Naive thymus-derived CD4-positive, alpha-beta T cell (primary cell): Measurements from ENCODE around the gene CAPN10. TPM values are rescaled to one million over a fixed set of nuclear protein-coding genes. Genes with fewer than 3 reads are reported as not detected.

ENCODE experiments used
- ATAC-seq: fragments of 150-1000 bp; cut with Tn5 transposase; 2 replicates; pipeline ENCODE4 v1.10.0; 2021; ENCODE audit warnings: mild to moderate bottlenecking, moderate library complexity
- CTCF ChIA-PET: fragments of 350-600 bp; sonication (Branson Sonifier 250); formaldehyde crosslinking; loops from one replicate; lab custom pipeline; 2021; ENCODE audit warnings: antibody characterized with exemption; lab: Charles Lee
- POLR2A ChIA-PET: fragments of 350-600 bp; sonication (Branson Sonifier 250); formaldehyde crosslinking; loops from one replicate; lab custom pipeline; 2021; ENCODE audit warnings: antibody characterized with exemption, inconsistent platforms; lab: Charles Lee
- DNase-seq, 9 donors: peaks; one replicate each; pipeline versions ENCODE4 v3.0.0 to v3.0.0-alpha.2; 2020 to 2022; ENCODE audit warnings: mixed read lengths in 1 of 9
- H3K27ac ChIP-seq: one replicate; pipeline ENCODE4 v1.7.0; 2013; ENCODE audit warnings: mild to moderate bottlenecking, low read depth, low read length, moderate library complexity
- H3K27me3 ChIP-seq, 2 donors: one replicate each; pipeline ENCODE4 v1.7.0; 2013; ENCODE audit warnings: low read length in 2 of 2, mild to moderate bottlenecking in 2 of 2, moderate library complexity in 2 of 2; ENCODE audit not compliant: control insufficient read depth in 2 of 2, insufficient read depth in 2 of 2
- H3K36me3 ChIP-seq, 3 experiments: 1 replicate in 2 of 3; 2 replicates in 1 of 3; pipeline ENCODE4 v1.7.0; 2013; ENCODE audit warnings: low read length in 3 of 3, mild to moderate bottlenecking in 3 of 3, moderate library complexity in 1 of 3; ENCODE audit not compliant: insufficient read depth in 3 of 3, control insufficient read depth in 2 of 3
- H3K4me1 ChIP-seq, 2 donors: one replicate each; pipeline ENCODE4 v1.7.0; 2013; ENCODE audit warnings: low read length in 2 of 2, mild to moderate bottlenecking in 2 of 2, moderate library complexity in 1 of 2; ENCODE audit not compliant: control insufficient read depth in 2 of 2, insufficient read depth in 2 of 2
- H3K4me3 ChIP-seq: 2 replicates; pipeline ENCODE4 v1.7.0; 2013; ENCODE audit warnings: mild to moderate bottlenecking, low read length
- H3K9me3 ChIP-seq, 3 experiments: 1 replicate in 2 of 3; 2 replicates in 1 of 3; pipeline ENCODE4 v1.7.0; 2013; ENCODE audit warnings: low read length in 3 of 3; ENCODE audit not compliant: control insufficient read depth in 2 of 3
- H3K27ac Mint-ChIP-seq, 9 donors: one replicate each; pipeline ENCODE4 v1.8.0; 2020 to 2022; ENCODE audit warnings: mixed read lengths in 9 of 9, mild to moderate bottlenecking in 8 of 9, moderate library complexity in 5 of 9, inconsistent platforms in 2 of 9
- H3K27me3 Mint-ChIP-seq, 5 donors: one replicate each; pipeline ENCODE4 v1.8.0; 2021 to 2022; ENCODE audit warnings: mixed read lengths in 5 of 5, mild to moderate bottlenecking in 1 of 5
- H3K36me3 Mint-ChIP-seq, 5 donors: one replicate each; pipeline ENCODE4 v1.8.0; 2020 to 2022; ENCODE audit warnings: mixed read lengths in 5 of 5, mild to moderate bottlenecking in 3 of 5, inconsistent platforms in 1 of 5
- H3K4me1 Mint-ChIP-seq, 7 donors: one replicate each; pipeline ENCODE4 v1.8.0; 2020 to 2022; ENCODE audit warnings: mixed read lengths in 7 of 7, mild to moderate bottlenecking in 3 of 7, inconsistent platforms in 1 of 7
- H3K4me3 Mint-ChIP-seq, 10 donors: one replicate each; pipeline ENCODE4 v1.8.0; 2020 to 2022; ENCODE audit warnings: mild to moderate bottlenecking in 10 of 10, mixed read lengths in 10 of 10, moderate library complexity in 6 of 10, inconsistent platforms in 2 of 10
- H3K9me3 Mint-ChIP-seq, 11 donors: one replicate each; pipeline ENCODE4 v1.8.0; 2020 to 2022; ENCODE audit warnings: mixed read lengths in 11 of 11, mild to moderate bottlenecking in 4 of 11, inconsistent platforms in 1 of 11, moderate library complexity in 1 of 11
- intact Hi-C, 2 donors: fragments of 100-400 bp; cut with micrococcal nuclease; formaldehyde crosslinking; loops; one replicate each; pipeline ENCODE4 v1.15.1; 2023
- polyA plus RNA-seq, 2 donors: library from polyadenylated mRNA; unstranded; fragments of 300-500 nt; fragmentation: Illumina TruSeq; gene quantifications; one replicate each; pipeline ENCODE4 v1.2.3, GENCODE V29; 2021
- total RNA-seq, 6 experiments: library from RNA in 5 of 6; stranded (reverse) in 5 of 6; gene quantifications; 1 replicate in 5 of 6; 2 replicates in 1 of 6; pipeline ENCODE4 v1.2.3 and lab custom pipeline; 2021 to 2026

The CAPN10 gene
- total and polyA plus RNA-seq, 7 experiments from 2014 or later = 8.4 to 74.8 (median 54.9) TPM

GRCh38 chr2:240588669-240589068, 2.1 kb downstream of the CAPN10 start:
- DNase-seq = no peak
- intact Hi-C loops = loop anchor here in 1 of 2 donors (5.0 kb wide), 1 partner anchor 1049 kb away; the partner anchor contains the start of genes ATG4B and THAP4
- Mint-ChIP-seq H3K4me1 (peaks cover 25 to 50% (median 44%) of the 10 kb centered on the region in 7 donors), H3K36me3 (peaks cover 0 to 16% (median 0%) of the 10 kb centered on the region in 5 donors), H3K9me3 (peaks cover 0 to 2% (median 0%) of the 10 kb centered on the region in 11 donors), H3K27ac (peak overlapping the region in 6 of 9 donors; percentile 8 to 76 (median 49)), H3K4me3 (peak overlapping the region; percentile 36 to 96 (median 93)), H3K27me3 (no peaks in the 10 kb centered on the region)
- Histone ChIP-seq H3K4me1 (peaks cover 30 to 33% of the 10 kb centered on the region in 2 donors), H3K4me3 (no peak overlapping the region), H3K27ac (no peak overlapping the region), H3K36me3 (peaks cover 0 to 47% (median 0%) of the 10 kb centered on the region in 3 experiments), H3K9me3 (no peaks in the 10 kb centered on the region), H3K27me3 (no peaks in the 10 kb centered on the region)
- ATAC-seq = no peak
- POLR2A ChIA-PET = interaction anchor here (0.6 to 11.2 kb wide), 4 partner anchors 9 to 1003 kb away, joined by 3 to 264 read pairs (median 5); partner anchors contain the start of genes ANKMY1, DUSP28 and RNPEPL1
- CTCF ChIA-PET = interaction anchor here (1.7 to 7.8 kb wide), 3 partner anchors 24 to 74 kb away, joined by 6 to 61 read pairs (median 6); no protein-coding TSS in a partner anchor

- Histone ChIP-seq H3K27me3 (no peaks in the 10 kb centered on the region), H3K36me3 (peaks cover 0 to 55% (median 0%) of the 10 kb centered on the region in 3 experiments), H3K27ac (no peak overlapping the region), H3K4me1 (peaks cover 30 to 32% of the 10 kb centered on the region in 2 donors), H3K9me3 (no peaks in the 10 kb centered on the region), H3K4me3 (no peak overlapping the region)
- POLR2A ChIA-PET = interaction anchor here (1.4 to 11.2 kb wide), 2 partner anchors 21 to 27 kb away, joined by 6 to 264 read pairs; partner anchors contain the start of genes ANKMY1, DUSP28 and RNPEPL1
- CTCF ChIA-PET = interaction anchor here (1.7 to 7.8 kb wide), 3 partner anchors 25 to 75 kb away, joined by 6 to 61 read pairs (median 6); no protein-coding TSS in a partner anchor
- no peak for DNase-seq
- no peaks in the 10 kb centered on the region for H3K27me3 Mint-ChIP-seq
- intact Hi-C loops = loop anchor here in 1 of 2 donors (5.0 kb wide), 1 partner anchor 1048 kb away; the partner anchor contains the start of genes ATG4B and THAP4
- peaks cover 0 to 16% (median 0%) of the 10 kb centered on the region in 5 donors for H3K36me3 Mint-ChIP-seq
- peaks cover 23 to 46% (median 39%) of the 10 kb centered on the region in 7 donors for H3K4me1 Mint-ChIP-seq
- H3K27ac Mint-ChIP-seq = peak overlapping the region in 2 of 9 donors; percentile 8 to 19
- peak overlapping the region in 2 of 10 donors; percentile 12 to 96 for H3K4me3 Mint-ChIP-seq
- ATAC-seq = no peak
- H3K9me3 Mint-ChIP-seq = peaks cover 0 to 2% (median 0%) of the 10 kb centered on the region in 11 donors
These were observed 2.8 kb downstream of the CAPN10 start for GRCh38 chr2:240589375-240589774.

GRCh38 chr2:240589850-240590525, 3.5 kb downstream of the CAPN10 start:
- DNase-seq = no peak
- POLR2A ChIA-PET = interaction anchor here (11.2 kb wide), 1 partner anchor 27 kb away, joined by 264 read pairs; the partner anchor contains the start of genes ANKMY1 and DUSP28
- H3K36me3 ChIP-seq = peaks cover 0 to 61% (median 0%) of the 10 kb centered on the region in 3 experiments

GRCh38 chr2:240590681-240591111, 4.2 kb downstream of the CAPN10 start:
- Mint-ChIP-seq H3K4me1 (peaks cover 18 to 33% (median 31%) of the 10 kb centered on the region in 7 donors), H3K27ac (no peak overlapping the region), H3K4me3 (no peak overlapping the region), H3K9me3 (peaks cover 0 to 2% (median 0%) of the 10 kb centered on the region in 11 donors), H3K27me3 (no peaks in the 10 kb centered on the region), H3K36me3 (peaks cover 0 to 16% (median 0%) of the 10 kb centered on the region in 5 donors)
- Histone ChIP-seq H3K9me3 (no peaks in the 10 kb centered on the region), H3K36me3 (peaks cover 0 to 68% (median 0%) of the 10 kb centered on the region in 3 experiments), H3K27me3 (no peaks in the 10 kb centered on the region), H3K4me1 (peaks cover 18 to 19% of the 10 kb centered on the region in 2 donors), H3K27ac (no peak overlapping the region), H3K4me3 (no peak overlapping the region)
- ChIA-PET POLR2A (interaction anchor here (0.7 kb wide), 1 partner anchor 37 kb away, joined by 3 read pairs; no protein-coding TSS in a partner anchor), CTCF (interaction anchor here (1.0 kb wide), 1 partner anchor 14 kb away, joined by 3 read pairs; no protein-coding TSS in a partner anchor)
- intact Hi-C loops = loop anchor here in 1 of 2 donors (10.0 kb wide), 1 partner anchor 114 kb away; no protein-coding TSS in a partner anchor
- peak in 1 of 9 donors; percentile 5 for DNase-seq
- no peak for ATAC-seq

More at GRCh38 chr2:240589850-240590525, 3.5 kb downstream of the CAPN10 start:
- no peaks in the 10 kb centered on the region for H3K9me3 ChIP-seq
- Mint-ChIP-seq H3K9me3 (peaks cover 0 to 2% (median 0%) of the 10 kb centered on the region in 11 donors), H3K4me3 (peak overlapping the region in 1 of 10 donors; percentile 7), H3K36me3 (peaks cover 0 to 16% (median 0%) of the 10 kb centered on the region in 5 donors), H3K27ac (no peak overlapping the region), H3K4me1 (peaks cover 18 to 39% (median 33%) of the 10 kb centered on the region in 7 donors), H3K27me3 (no peaks in the 10 kb centered on the region)
- intact Hi-C loops = loop anchor here (5.0 to 10.0 kb wide), 2 partner anchors 115 to 1047 kb away; partner anchors contain the start of genes ATG4B (in 1 of the 2) and THAP4 (in 1 of the 2)
- no peak overlapping the region for H3K27ac ChIP-seq
- no peak for ATAC-seq
- CTCF ChIA-PET = interaction anchor here (1.0 to 7.8 kb wide), 4 partner anchors 13 to 76 kb away, joined by 3 to 61 read pairs (median 6); no protein-coding TSS in a partner anchor
- H3K4me3 ChIP-seq = no peak overlapping the region
- H3K4me1 ChIP-seq = peaks cover 26% of the 10 kb centered on the region in 2 donors
- no peaks in the 10 kb centered on the region for H3K27me3 ChIP-seq

- Mint-ChIP-seq H3K27ac (no peak overlapping the region), H3K27me3 (no peaks in the 10 kb centered on the region), H3K4me3 (no peak overlapping the region), H3K36me3 (peaks cover 0 to 16% (median 0%) of the 10 kb centered on the region in 5 donors), H3K9me3 (peaks cover 0 to 2% (median 0%) of the 10 kb centered on the region in 11 donors), H3K4me1 (peaks cover 18 to 29% (median 26%) of the 10 kb centered on the region in 7 donors)
- Histone ChIP-seq H3K27me3 (no peaks in the 10 kb centered on the region), H3K27ac (no peak overlapping the region), H3K36me3 (peaks cover 0 to 72% (median 0%) of the 10 kb centered on the region in 3 experiments), H3K9me3 (no peaks in the 10 kb centered on the region), H3K4me3 (no peak overlapping the region), H3K4me1 (peaks cover 17 to 18% of the 10 kb centered on the region in 2 donors)
- intact Hi-C loops = loop anchor here in 1 of 2 donors (10.0 kb wide), 1 partner anchor 114 kb away; no protein-coding TSS in a partner anchor
- ATAC-seq = no peak
- ChIA-PET POLR2A (interaction anchor here (0.7 kb wide), 1 partner anchor 36 kb away, joined by 3 read pairs; no protein-coding TSS in a partner anchor), CTCF (interaction anchor here (1.0 kb wide), 1 partner anchor 15 kb away, joined by 3 read pairs; no protein-coding TSS in a partner anchor)
- DNase-seq = no peak
These were observed 4.7 kb downstream of the CAPN10 start for GRCh38 chr2:240591226-240591625.

- CTCF ChIA-PET = no interaction called here
- no peaks in the 10 kb centered on the region for H3K27me3 ChIP-seq
- no peaks in the 10 kb centered on the region for H3K9me3 ChIP-seq
- peaks cover 0 to 16% (median 0%) of the 10 kb centered on the region in 5 donors for H3K36me3 Mint-ChIP-seq
- no peak overlapping the region for H3K27ac Mint-ChIP-seq
- peaks cover 0 to 2% (median 0%) of the 10 kb centered on the region in 11 donors for H3K9me3 Mint-ChIP-seq
- H3K36me3 ChIP-seq = peaks cover 0 to 76% (median 0%) of the 10 kb centered on the region in 3 experiments
- POLR2A ChIA-PET = no interaction called here
- ATAC-seq (no peak), DNase-seq (no peak)
- peaks cover 17 to 18% of the 10 kb centered on the region in 2 donors for H3K4me1 ChIP-seq
- no peaks in the 10 kb centered on the region for H3K27me3 Mint-ChIP-seq
- intact Hi-C loops = loop anchor here in 1 of 2 donors (10.0 kb wide), 1 partner anchor 113 kb away; no protein-coding TSS in a partner anchor
- no peak overlapping the region for H3K4me3 ChIP-seq
- H3K27ac ChIP-seq = no peak overlapping the region
- no peak overlapping the region for H3K4me3 Mint-ChIP-seq
- H3K4me1 Mint-ChIP-seq = peaks cover 18 to 29% (median 26%) of the 10 kb centered on the region in 7 donors
These were observed 5.2 kb downstream of the CAPN10 start for GRCh38 chr2:240591784-240592183.
